PC-3 (cell line): Measurements from ENCODE around the gene ANKZF1. TPM values are rescaled to one million over a fixed set of nuclear protein-coding genes. Genes with fewer than 3 reads are reported as not detected.

ENCODE experiments used
- ATAC-seq: fragments of 200-7000 bp; cut with Tn5 transposase; 2 replicates; pipeline ENCODE4 v1.9.1; 2020; ENCODE audit warnings: mild to moderate bottlenecking, moderate library complexity
- BruUV-seq: library from RNA; stranded (reverse); fragments of 400-500 nt; replicated peaks from 2 replicates; lab custom pipeline; 2021; lab: Mats Ljungman, UMichigan
- CTCF ChIA-PET: fragments of 300-600 bp; sonication (Branson Sonifier 250); formaldehyde crosslinking; loops from one replicate; lab custom pipeline; 2022; ENCODE audit warnings: antibody characterized with exemption; lab: Charles Lee
- POLR2A ChIA-PET: fragments of 300-600 bp; sonication (Branson Sonifier 250); formaldehyde crosslinking; loops from one replicate; lab custom pipeline; 2022; ENCODE audit warnings: antibody characterized with exemption; ENCODE audit not compliant: unreplicated experiment; lab: Charles Lee
- DNase-seq: peaks from one replicate; pipeline ENCODE4 v3.0.0-alpha.2; 2015
- H2AFZ ChIP-seq: fragments of 300-600 bp; sonication (generic); 2 replicates; pipeline ENCODE4 v1.6.0; 2016; ENCODE audit warnings: antibody characterized with exemption, low read length
- H3F3A ChIP-seq: fragments of 300-600 bp; sonication (generic); one replicate; pipeline ENCODE4 v1.6.0; 2017; ENCODE audit warnings: antibody characterized with exemption, low read length, control low read depth, mild to moderate bottlenecking; ENCODE audit not compliant: unreplicated experiment
- H3K27ac ChIP-seq: fragments of 300-600 bp; sonication (generic); 2 replicates; pipeline ENCODE4 v1.5.1; 2016; ENCODE audit warnings: mild to moderate bottlenecking, low read length
- H3K27me3 ChIP-seq: fragments of 300-600 bp; sonication (generic); 2 replicates; pipeline ENCODE4 v1.6.1; 2016; ENCODE audit warnings: low read length, mixed read lengths
- H3K36me3 ChIP-seq: fragments of 300-600 bp; sonication (generic); 2 replicates; pipeline ENCODE4 v1.6.1; 2016; ENCODE audit warnings: low read depth, mixed run types, low read length, mixed read lengths
- H3K4me1 ChIP-seq: fragments of 300-600 bp; sonication (generic); 2 replicates; pipeline ENCODE4 v1.5.1; 2016; ENCODE audit warnings: low read length; ENCODE audit not compliant: insufficient read depth
- H3K4me2 ChIP-seq: fragments of 300-600 bp; sonication (generic); 2 replicates; pipeline ENCODE4 v1.6.0; 2016; ENCODE audit warnings: low read length
- H3K4me3 ChIP-seq: fragments of 300-600 bp; sonication (generic); 2 replicates; pipeline ENCODE4 v1.5.1; 2016; ENCODE audit warnings: mild to moderate bottlenecking, low read length, mixed read lengths
- H3K79me2 ChIP-seq: fragments of 300-600 bp; sonication (generic); 2 replicates; pipeline ENCODE4 v1.6.1; 2017; ENCODE audit warnings: low read length, mixed read lengths
- H3K9ac ChIP-seq: fragments of 300-600 bp; sonication (generic); 2 replicates; pipeline ENCODE4 v1.6.0; 2016; ENCODE audit warnings: mild to moderate bottlenecking, low read length
- H3K9me2 ChIP-seq: fragments of 300-600 bp; sonication (generic); replicated peaks from 2 replicates; pipeline ENCODE4 v1.6.1; 2016; ENCODE audit warnings: mixed run types, low read length, mixed read lengths
- H3K9me3 ChIP-seq: fragments of 300-600 bp; sonication (generic); 2 replicates; pipeline ENCODE4 v1.6.1; 2016; ENCODE audit warnings: low read length, mixed read lengths
- H4K20me1 ChIP-seq: fragments of 300-600 bp; sonication (generic); 2 replicates; pipeline ENCODE4 v1.6.1; 2016; ENCODE audit warnings: low read length, mixed read lengths
- EZH2 ChIP-seq: fragments of 300-600 bp; sonication (generic); IDR thresholded peaks from one replicate; pipeline ENCODE4 v1.6.1; 2017; ENCODE audit warnings: antibody characterized with exemption, mild to moderate bottlenecking, low read length; ENCODE audit not compliant: unreplicated experiment
- EZH2phosphoT487 ChIP-seq: fragments of 300-600 bp; sonication (generic); IDR thresholded peaks from 2 replicates; pipeline ENCODE4 v1.6.1; 2018; ENCODE audit warnings: mild to moderate bottlenecking, antibody characterized with exemption, low read length, borderline replicate concordance
- intact Hi-C: fragments of 100-400 bp; cut with micrococcal nuclease; formaldehyde crosslinking; loops from 2 replicates; pipeline ENCODE4 v1.9.0; 2023
- total RNA-seq: library from RNA; depleted of rRNA; stranded (reverse); fragments of >200 nt; gene quantifications from 2 replicates; pipeline ENCODE4 v1.2.3, GENCODE V29; 2014
- TF ChIP-seq, protein P1 (sequence below): fragments of 300-600 bp; sonication (generic); conservative IDR thresholded peaks from 2 replicates; pipeline ENCODE4 v1.5.1; 2017; ENCODE audit warnings: antibody characterized with exemption, low read depth, mild to moderate bottlenecking, low read length

The ANKZF1 gene
- total RNA-seq, 1 experiment from 2014 or later: 67.9 TPM

DNA sequence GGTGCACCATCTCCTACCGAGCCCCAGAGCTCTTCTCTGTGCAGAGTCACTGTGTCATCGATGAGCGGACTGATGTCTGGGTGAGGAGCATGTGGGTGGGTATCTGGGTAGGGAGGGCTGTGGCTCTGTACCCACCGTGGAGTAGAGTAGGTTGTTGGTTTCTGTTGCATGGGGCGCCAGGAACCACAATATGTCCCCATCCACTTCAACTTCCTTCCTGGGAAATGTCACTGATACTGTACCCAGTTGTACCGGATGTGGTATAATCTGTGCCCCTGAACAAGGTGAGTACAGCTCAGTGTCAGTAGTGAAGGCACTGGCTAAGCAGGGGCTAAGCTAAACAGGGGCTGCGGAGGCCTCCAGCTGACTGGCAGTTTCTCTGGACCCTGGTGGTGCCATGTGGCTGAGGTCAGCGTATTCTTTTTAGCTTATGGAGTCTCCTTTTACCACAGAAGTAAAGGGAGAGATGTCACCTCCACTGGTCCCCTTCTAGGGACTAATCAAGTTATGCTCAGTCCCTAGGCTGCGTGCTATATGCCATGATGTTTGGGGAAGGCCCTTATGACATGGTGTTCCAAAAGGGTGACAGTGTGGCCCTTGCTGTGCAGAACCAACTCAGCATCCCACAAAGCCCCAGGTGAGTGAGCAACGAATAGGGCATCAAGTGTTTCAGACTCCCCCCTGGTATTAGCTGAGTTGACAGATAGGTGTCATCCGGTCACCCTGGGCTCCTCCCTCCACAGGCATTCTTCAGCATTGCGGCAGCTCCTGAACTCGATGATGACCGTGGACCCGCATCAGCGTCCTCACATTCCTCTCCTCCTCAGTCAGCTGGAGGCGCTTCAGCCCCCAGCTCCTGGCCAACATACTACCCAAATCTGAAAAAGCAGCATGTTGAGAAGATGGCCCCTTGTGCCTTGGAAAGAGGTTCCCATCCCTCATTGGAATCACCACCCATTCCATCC is 18.4 kb downstream of the ANKZF1 start:
- peak overlapping the region; percentile 70; the same call in 1 of the 2 replicates for H3K4me2 ChIP-seq
- H3K27ac ChIP-seq: peak overlapping the region; percentile 93
- H3K4me1 ChIP-seq: peaks cover 69% of the 10 kb centered on the region
- ChIA-PET CTCF (interaction anchor here (2.1 kb wide), 1 partner anchor 47 kb away, joined by 17 read pairs; no protein-coding TSS in a partner anchor), POLR2A (no interaction called here)
- peaks cover 51% of the 10 kb centered on the region for H3K79me2 ChIP-seq
- H3K9ac ChIP-seq: no peak overlapping the region
- no peak overlapping the region for H3K4me3 ChIP-seq
- H3K9me3 ChIP-seq: no peaks in the 10 kb centered on the region
- no peak overlapping the region for H2AFZ ChIP-seq
- intact Hi-C loops: loop anchor here (2.0 kb wide), 2 partner anchors 27 to 47 kb away; no protein-coding TSS in a partner anchor
- ATAC-seq (no peak), DNase-seq (no peak)
- no TSS peak for BruUV-seq
- no peaks in the 10 kb centered on the region for H3K9me2 ChIP-seq
- H4K20me1 ChIP-seq: no peaks in the 10 kb centered on the region
- peaks cover 5% of the 10 kb centered on the region for H3F3A ChIP-seq
- TF ChIP-seq, protein P1, sequence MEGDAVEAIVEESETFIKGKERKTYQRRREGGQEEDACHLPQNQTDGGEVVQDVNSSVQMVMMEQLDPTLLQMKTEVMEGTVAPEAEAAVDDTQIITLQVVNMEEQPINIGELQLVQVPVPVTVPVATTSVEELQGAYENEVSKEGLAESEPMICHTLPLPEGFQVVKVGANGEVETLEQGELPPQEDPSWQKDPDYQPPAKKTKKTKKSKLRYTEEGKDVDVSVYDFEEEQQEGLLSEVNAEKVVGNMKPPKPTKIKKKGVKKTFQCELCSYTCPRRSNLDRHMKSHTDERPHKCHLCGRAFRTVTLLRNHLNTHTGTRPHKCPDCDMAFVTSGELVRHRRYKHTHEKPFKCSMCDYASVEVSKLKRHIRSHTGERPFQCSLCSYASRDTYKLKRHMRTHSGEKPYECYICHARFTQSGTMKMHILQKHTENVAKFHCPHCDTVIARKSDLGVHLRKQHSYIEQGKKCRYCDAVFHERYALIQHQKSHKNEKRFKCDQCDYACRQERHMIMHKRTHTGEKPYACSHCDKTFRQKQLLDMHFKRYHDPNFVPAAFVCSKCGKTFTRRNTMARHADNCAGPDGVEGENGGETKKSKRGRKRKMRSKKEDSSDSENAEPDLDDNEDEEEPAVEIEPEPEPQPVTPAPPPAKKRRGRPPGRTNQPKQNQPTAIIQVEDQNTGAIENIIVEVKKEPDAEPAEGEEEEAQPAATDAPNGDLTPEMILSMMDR: no peak
- no peak for TF ChIP-seq EZH2
- no peak for TF ChIP-seq EZH2phosphoT487
- peaks cover 14% of the 10 kb centered on the region for H3K36me3 ChIP-seq
- H3K27me3 ChIP-seq: no peaks in the 10 kb centered on the region

DNA sequence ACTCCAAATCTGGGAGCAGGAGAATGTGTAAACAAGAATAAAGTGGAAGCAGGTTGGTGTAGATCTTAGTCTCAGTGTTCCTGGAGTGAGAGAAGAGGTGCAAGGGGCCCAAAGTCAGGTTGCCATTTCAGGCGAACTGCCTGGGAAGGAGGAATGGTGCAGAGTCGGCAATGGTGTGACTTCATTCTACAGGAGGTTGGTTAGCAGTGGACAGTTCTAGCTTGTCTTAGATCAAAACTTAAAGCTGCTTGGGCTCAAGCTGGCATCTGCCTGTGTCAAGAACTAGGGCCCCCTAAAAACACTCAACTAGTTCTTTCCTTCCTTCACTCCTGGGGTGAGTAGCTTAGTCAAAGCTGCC is 19.2 kb downstream of the ANKZF1 start:
- Histone ChIP-seq H3K4me1 (peaks cover 69% of the 10 kb centered on the region), H4K20me1 (no peaks in the 10 kb centered on the region), H3K9me2 (no peaks in the 10 kb centered on the region), H3K4me3 (peak overlapping the region; percentile 46), H3K9ac (peak overlapping the region; percentile 60), H3K36me3 (peaks cover 14% of the 10 kb centered on the region), H3K4me2 (peak overlapping the region; percentile 70), H3K79me2 (peaks cover 58% of the 10 kb centered on the region), H3K27ac (peak overlapping the region; percentile 93), H2AFZ (no peak overlapping the region), H3K27me3 (no peaks in the 10 kb centered on the region), H3K9me3 (no peaks in the 10 kb centered on the region), H3F3A (peaks cover 5% of the 10 kb centered on the region)
- ChIA-PET POLR2A (interaction anchor here (0.7 to 0.8 kb wide), 2 partner anchors 19 to 31 kb away, joined by 5 to 16 read pairs; partner anchors contain the start of genes ANKZF1 and ATG9A), CTCF (interaction anchor here (0.5 to 2.1 kb wide), 4 partner anchors 19 to 89 kb away, joined by 4 to 17 read pairs (median 6); partner anchors contain the start of genes ANKZF1, ATG9A and CNPPD1)
- no TSS peak for BruUV-seq
- intact Hi-C loops: loop anchor here (1.0 to 2.0 kb wide), 5 partner anchors 20 to 46 kb away; partner anchors contain the start of genes ABCB6, ANKZF1, ATG9A and DNAJB2
- ATAC-seq: no peak
- no peak for TF ChIP-seq EZH2
- TF ChIP-seq EZH2phosphoT487: no peak
- TF ChIP-seq, protein P1: no peak
- no peak for DNase-seq
